WTC11 (cell line): ENCODE data around the gene LCORL.
"Not testable (repeated sequence)": the region's sequence is repeated elsewhere in the genome, so short reads cannot be mapped to it uniquely, and the experiment has no call there.

Experiments used
- ELF4 ChIP-seq: sonication (generic); formaldehyde crosslinking; IDR thresholded peaks from 2 replicates; pipeline ENCODE4 v1.8.1; 2022; ENCODE audit warnings: low read depth, mild to moderate bottlenecking, moderate library complexity, missing genetic modification reagents
- IRF2 ChIP-seq: sonication (generic); formaldehyde crosslinking; IDR thresholded peaks from 2 replicates; pipeline ENCODE4 v1.8.0; 2022; ENCODE audit warnings: low read depth, missing genetic modification reagents, borderline replicate concordance
- JUN ChIP-seq: sonication (generic); formaldehyde crosslinking; IDR thresholded peaks from 2 replicates; pipeline ENCODE4 v1.8.0; 2023; ENCODE audit warnings: mild to moderate bottlenecking, missing genetic modification reagents
- NR3C1 ChIP-seq: sonication (generic); formaldehyde crosslinking; conservative IDR thresholded peaks from 2 replicates; pipeline ENCODE4 v1.8.1; 2023; ENCODE audit warnings: low read depth, mild to moderate bottlenecking, missing genetic modification reagents
- SP1 ChIP-seq: sonication (generic); formaldehyde crosslinking; conservative IDR thresholded peaks from 2 replicates; pipeline ENCODE4 v1.8.1; 2022; ENCODE audit warnings: missing genetic modification reagents
- TF ChIP-seq, protein P1 (sequence below): fragments of 200-600 bp; IDR thresholded peaks from 2 replicates; pipeline ENCODE4 v1.8.0; 2022; ENCODE audit warnings: antibody characterized with exemption

DNA sequence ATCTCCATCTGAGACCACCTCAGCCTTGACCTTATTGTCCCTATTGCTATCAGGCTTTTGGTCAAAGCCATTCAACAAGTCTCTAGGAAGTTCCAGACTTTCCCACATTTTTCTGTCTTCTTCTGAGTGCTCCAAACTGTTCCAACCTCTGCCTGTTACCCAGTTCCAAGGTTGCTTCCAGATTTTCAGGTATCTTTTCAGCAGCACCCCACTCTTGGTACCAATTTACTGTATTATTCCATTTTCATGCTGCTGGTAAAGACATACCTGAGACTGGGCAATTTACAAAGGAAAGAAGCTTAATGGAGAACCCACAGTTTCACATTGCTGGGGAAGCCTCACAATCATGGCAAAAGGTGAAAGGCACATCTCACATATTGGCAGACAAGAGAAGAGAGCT is 159.6 kb downstream of the LCORL start:
- not testable (repeated sequence) for TF ChIP-seq ELF4 (CRISPR knock-in tag); IRF2 (CRISPR knock-in tag); NR3C1; JUN (CRISPR knock-in tag); SP1
- TF ChIP-seq, protein P1, sequence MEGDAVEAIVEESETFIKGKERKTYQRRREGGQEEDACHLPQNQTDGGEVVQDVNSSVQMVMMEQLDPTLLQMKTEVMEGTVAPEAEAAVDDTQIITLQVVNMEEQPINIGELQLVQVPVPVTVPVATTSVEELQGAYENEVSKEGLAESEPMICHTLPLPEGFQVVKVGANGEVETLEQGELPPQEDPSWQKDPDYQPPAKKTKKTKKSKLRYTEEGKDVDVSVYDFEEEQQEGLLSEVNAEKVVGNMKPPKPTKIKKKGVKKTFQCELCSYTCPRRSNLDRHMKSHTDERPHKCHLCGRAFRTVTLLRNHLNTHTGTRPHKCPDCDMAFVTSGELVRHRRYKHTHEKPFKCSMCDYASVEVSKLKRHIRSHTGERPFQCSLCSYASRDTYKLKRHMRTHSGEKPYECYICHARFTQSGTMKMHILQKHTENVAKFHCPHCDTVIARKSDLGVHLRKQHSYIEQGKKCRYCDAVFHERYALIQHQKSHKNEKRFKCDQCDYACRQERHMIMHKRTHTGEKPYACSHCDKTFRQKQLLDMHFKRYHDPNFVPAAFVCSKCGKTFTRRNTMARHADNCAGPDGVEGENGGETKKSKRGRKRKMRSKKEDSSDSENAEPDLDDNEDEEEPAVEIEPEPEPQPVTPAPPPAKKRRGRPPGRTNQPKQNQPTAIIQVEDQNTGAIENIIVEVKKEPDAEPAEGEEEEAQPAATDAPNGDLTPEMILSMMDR: not testable (repeated sequence)
